GM12891 (cell line): Measurements from ENCODE around the gene PPM1M.

Experiments used
- DNase-seq: peaks from one replicate; pipeline ENCODE4 v3.0.0; 2011; ENCODE audit warnings: low spot score; ENCODE audit not compliant: insufficient read length
- FAIRE-seq: peaks from 2 replicates; lab custom pipeline; 2011; peaks lifted over from hg19 to GRCh38; lab: Jason Lieb, UNC
- PAX5 ChIP-seq: IDR thresholded peaks from 2 replicates; pipeline ENCODE4 v1.6.1; 2011; ENCODE audit warnings: low read length, moderate library complexity, mild to moderate bottlenecking; ENCODE audit not compliant: insufficient read depth, severe bottlenecking
- POLR2A ChIP-seq: IDR thresholded peaks from 2 replicates; pipeline ENCODE4 v1.6.1; 2011; ENCODE audit warnings: low read depth, low read length, control low read depth
- POLR2AphosphoS5 ChIP-seq: IDR thresholded peaks from 2 replicates; pipeline ENCODE4 v1.6.1; 2011; ENCODE audit warnings: low read depth, low read length, control low read depth
- POU2F2 ChIP-seq: IDR thresholded peaks from 2 replicates; pipeline ENCODE4 v1.6.1; 2011; ENCODE audit warnings: low read depth, mild to moderate bottlenecking, control low read depth, low read length, moderate library complexity
- SPI1 ChIP-seq: IDR thresholded peaks from 2 replicates; pipeline ENCODE4 v1.6.1; 2011; ENCODE audit warnings: low read depth, low read length, control low read depth
- TAF1 ChIP-seq: IDR thresholded peaks from 2 replicates; pipeline ENCODE4 v1.6.1; 2011; ENCODE audit warnings: low read depth, low read length, control low read depth

The PPM1M gene

DNA sequence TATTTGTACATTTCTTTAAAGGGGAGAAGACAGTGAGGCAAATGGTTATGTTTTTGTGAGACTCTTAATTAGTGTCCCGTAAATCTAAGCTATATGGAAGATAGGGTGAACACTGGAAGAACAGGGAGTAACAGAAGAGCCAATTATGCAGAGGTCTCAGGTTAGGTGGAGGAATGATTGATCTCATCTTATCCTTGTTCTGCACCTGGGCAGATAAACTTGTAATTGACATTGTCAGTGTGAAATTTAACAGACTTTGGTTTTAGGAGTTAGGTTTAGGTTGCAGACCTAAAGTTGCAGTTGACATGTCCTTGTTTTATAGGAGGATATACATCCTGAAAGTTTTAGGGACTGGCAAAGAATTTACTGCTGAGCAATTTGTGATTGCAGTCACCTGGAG is 3.5 kb upstream of the PPM1M start:
- no peak for DNase-seq
- TF ChIP-seq POLR2A: no peak
- no peak for TF ChIP-seq TAF1
- no peak for TF ChIP-seq PAX5
- TF ChIP-seq SPI1: no peak
- TF ChIP-seq POLR2AphosphoS5: no peak
- no peak for TF ChIP-seq POU2F2
- no peak for FAIRE-seq

DNA sequence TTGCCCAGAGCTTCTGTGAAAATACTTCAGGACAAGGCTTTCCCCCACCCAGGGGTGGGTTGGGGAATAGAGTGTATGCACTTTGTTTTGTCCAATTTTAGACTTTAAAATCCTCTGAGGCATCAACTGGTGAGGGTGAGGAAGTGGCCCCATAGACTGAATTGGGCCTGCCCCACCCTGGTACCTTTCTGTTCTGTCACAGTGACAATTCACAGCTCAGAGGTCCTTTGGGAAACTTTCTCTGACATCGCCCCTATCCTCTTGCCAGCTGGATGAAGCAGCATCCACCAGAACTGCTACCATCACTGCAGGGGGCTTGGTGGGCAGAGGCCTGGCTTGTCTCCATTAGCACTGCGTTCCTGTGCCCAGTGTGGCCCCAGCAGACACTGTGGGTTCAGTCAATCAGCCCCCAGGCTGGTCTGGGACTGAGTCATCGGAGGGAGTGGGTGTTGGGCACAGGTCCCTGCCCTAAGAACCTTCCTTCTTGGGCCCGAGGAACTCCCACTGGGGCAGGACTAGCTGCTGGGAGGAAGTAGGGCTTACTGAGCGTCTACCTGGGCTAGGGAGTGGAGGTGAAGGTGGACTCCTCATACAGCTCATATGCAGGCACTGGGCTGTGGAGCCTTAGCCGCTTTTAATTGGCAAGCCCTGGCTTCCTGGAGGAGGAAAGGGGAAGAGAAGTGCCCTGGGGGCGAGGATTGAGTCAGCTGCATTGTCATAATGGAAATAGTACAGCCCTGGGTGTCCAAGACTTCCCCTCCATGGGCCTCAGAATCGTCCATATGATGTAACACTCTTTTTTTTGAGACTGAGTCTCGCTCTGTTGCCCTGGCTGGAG is 1.5 kb upstream of the PPM1M start:
- peak; percentile 61 for DNase-seq
- no peak for TF ChIP-seq POLR2AphosphoS5
- no peak for TF ChIP-seq POLR2A
- TF ChIP-seq PAX5: peak; percentile 50
- no peak for TF ChIP-seq POU2F2
- peak; percentile 92 for TF ChIP-seq SPI1
- no peak for TF ChIP-seq TAF1

DNA sequence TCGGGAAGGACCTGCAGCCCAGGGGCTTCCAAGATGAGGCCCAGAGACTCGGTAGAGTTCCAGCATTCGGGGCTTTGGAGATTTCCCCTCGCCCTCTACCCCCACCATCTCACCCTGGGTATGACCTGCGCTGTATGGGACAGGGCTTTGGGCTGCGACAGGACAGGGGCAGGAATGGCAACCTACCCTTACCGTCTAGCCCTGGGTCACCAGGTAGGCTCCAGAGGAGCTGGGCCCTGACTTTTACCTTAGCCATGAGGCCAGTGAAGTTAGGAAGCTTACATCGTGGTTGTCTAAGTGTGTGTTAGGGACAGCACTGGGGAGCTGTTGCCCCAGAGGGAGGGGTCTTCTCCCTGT is 683 bp downstream of the PPM1M start:
- peak; percentile 55 for FAIRE-seq
- TF ChIP-seq POLR2A (no peak), TAF1 (no peak)
- no peak for DNase-seq

More for the DNA sequence above, 1.5 kb upstream of the PPM1M start:
- FAIRE-seq: peak; percentile 76

DNA sequence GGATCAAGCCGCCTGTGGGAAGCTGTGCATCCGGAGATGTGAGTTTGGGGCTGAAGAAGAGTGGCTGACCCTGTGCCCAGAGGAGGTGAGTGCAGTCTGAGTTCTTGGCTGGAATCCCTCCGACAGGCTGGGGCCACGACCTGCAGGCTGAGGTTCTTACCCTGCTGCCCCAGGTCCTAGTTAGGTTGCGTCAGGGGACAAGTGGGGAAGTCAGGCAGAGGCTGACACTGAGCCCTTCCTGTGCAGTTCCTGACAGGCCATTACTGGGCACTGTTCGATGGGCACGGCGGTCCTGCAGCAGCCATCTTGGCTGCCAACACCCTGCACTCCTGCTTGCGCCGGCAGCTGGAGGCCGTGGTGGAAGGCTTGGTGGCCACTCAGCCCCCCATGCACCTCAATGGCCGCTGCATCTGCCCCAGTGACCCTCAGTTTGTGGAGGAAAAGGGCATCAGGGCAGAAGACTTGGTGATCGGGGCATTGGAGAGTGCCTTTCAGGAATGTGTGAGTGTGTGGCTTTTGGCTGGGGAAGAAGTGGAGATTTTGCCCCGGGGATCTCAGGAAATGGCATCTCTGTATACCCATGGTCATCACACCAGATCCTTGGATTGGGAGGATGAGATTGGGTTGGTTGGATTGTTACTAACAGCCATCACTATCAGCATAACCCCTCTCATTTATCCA is 1.3 kb downstream of the PPM1M start:
- FAIRE-seq (peak; percentile 47), DNase-seq (no peak)
- TF ChIP-seq TAF1: no peak
- no peak for TF ChIP-seq POLR2AphosphoS5

DNA sequence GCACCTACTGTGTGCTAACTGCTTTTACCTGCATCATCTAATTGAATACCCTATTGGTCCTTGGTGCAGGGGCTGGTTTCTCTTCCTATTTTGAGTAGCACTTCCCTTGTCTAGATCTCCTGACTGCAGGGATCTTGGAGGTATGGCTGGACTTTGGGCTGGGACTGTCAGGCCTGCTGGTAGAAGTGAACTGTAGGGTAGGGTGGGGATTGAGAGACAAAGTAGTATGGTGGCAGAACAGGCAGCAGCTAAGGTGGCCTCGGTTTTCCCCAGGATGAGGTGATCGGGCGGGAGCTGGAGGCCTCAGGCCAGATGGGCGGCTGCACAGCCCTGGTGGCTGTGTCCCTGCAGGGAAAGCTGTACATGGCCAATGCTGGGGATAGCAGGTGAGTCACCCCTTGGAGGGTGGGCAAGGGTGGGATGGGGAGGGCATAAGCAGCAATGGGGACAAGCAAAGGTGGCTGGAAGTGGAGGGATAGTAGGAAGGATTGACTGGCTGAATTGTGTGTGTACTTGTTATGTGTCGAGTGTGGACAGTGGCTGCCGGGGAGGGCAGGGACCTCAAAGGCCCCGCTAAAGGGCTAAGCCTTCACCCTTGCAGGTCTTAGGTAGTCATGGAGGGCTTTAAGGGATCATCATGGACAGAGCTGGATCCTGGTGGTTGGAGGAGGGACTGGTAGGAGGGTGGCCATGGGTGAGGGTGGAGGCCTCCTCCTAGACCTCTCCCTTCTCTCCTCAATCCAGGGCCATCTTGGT is 2.0 kb downstream of the PPM1M start:
- no peak for DNase-seq
- peak; percentile 65 for TF ChIP-seq SPI1
- TF ChIP-seq POLR2A: no peak
- TF ChIP-seq PAX5: no peak
- no peak for TF ChIP-seq POU2F2
- TF ChIP-seq POLR2AphosphoS5: no peak
- no peak for FAIRE-seq

DNA sequence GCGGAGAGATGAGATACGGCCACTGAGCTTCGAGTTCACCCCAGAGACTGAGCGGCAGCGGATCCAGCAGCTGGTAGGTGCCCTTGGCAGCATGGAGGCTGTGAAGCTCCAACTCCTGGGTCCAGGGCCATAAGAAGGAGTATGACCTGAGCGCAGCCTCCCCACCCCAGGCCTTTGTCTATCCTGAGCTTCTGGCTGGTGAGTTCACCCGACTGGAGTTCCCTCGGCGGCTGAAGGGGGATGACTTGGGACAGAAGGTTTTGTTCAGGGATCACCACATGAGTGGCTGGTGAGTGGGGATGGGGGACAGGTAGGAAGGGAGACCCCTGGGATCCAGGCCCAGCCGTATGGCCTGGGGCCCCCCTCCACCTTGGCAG is 2.6 kb downstream of the PPM1M start:
- TF ChIP-seq SPI1: no peak
- no peak for TF ChIP-seq TAF1
- no peak for TF ChIP-seq POLR2AphosphoS5
- TF ChIP-seq POU2F2: no peak
- TF ChIP-seq POLR2A: no peak
- no peak for FAIRE-seq
- DNase-seq: no peak

DNA sequence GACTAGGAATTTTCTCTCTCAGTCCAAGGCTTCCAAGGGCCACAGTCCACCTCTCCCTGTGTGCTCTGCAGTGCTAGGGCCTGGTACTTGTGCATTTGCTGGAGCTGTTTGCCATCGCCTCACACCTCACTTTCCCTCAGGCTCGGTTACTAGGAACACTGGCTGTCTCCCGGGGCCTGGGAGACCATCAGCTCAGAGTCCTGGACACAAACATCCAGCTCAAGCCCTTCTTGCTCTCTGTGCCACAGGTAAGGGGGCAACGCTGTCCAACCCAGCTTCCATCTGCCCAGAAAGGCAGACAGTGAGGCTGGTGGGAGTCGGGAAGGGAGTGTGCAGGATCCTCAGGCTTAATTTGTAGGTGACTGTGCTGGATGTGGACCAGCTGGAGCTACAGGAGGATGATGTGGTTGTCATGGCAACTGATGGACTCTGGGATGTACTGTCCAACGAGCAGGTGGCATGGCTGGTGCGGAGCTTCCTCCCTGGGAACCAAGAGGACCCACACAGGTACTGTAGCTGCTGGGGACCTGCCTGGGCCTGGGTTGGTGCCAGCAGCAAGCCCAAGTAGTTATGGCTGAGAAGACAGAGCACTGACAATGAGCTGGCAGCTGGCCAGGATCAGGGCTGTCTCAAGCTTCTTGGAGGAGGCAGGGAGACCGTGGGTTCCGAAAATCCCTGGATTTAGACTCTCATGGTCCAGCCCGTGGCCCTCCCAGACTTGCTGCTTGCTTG is 3.4 kb downstream of the PPM1M start:
- DNase-seq: no peak
- no peak for TF ChIP-seq POLR2A
- TF ChIP-seq SPI1: no peak
- no peak for TF ChIP-seq TAF1
- TF ChIP-seq POU2F2: no peak
- no peak for TF ChIP-seq POLR2AphosphoS5
- no peak for TF ChIP-seq PAX5
- FAIRE-seq: no peak

DNA sequence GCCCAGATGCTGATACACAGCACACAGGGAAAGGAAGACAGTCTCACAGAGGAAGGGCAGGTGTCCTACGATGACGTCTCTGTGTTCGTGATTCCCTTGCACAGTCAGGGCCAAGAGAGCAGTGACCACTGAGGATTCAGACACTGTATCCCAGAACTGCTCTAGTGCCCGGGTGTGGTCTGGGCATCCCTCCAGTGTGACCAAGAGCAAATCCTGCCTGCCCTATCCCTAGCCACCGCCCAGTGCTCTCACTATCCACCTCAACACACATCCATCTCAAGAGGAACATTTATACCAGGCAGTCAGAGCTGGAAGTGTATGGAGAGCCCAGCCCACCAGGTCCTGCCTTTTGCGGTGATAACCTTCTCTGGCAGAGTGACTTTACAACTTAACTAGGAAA is 4.1 kb downstream of the PPM1M start:
- TF ChIP-seq TAF1 (no peak), PAX5 (no peak), POLR2A (no peak), SPI1 (no peak), POU2F2 (no peak), POLR2AphosphoS5 (no peak)
- FAIRE-seq: no peak
- no peak for DNase-seq

DNA sequence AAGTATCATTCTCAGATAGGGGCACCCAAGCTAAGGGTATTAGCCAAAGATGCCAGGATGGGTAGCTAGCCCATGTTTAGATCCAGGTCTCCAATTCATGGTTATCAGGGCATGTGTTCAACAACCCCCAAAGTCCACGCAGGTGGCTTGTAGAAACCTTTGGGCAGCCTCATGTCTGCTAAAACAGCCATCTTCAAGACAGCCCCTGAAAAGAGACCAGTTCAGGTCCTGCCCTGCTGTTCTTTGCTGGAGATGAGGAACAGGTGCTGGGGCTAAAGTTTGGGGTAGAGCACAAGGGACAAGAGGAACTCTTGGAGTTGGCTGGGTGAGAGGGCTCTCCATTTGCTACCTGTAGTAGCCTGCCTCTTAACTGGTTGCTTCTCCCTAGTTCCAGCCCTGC is 4.6 kb downstream of the PPM1M start:
- DNase-seq (no peak), FAIRE-seq (no peak)
- no peak for TF ChIP-seq PAX5
- no peak for TF ChIP-seq POU2F2
